T-helper 2 cell treated with Interferon-gamma antibody and Interleukin-4, amounts not matched to agents 100 ng/mL and 5 ng/mL, for 36 hours (primary cell): ENCODE results near the gene RIMBP2. TPM values are rescaled to one million over a fixed set of nuclear protein-coding genes. Genes with fewer than 3 reads are reported as not detected.

Experiments used
- intact Hi-C: fragments of 100-400 bp; cut with micrococcal nuclease; formaldehyde crosslinking; loops from one replicate; pipeline ENCODE4 v1.15.1; 2023
- total RNA-seq: library from RNA; stranded (reverse); gene quantifications from 2 replicates; pipeline ENCODE4 v1.2.3, GENCODE V29; 2022

Gene RIMBP2
- total RNA-seq, 1 donor from 2014 or later = not detected

GRCh38 chr12:130429656-130430505 is 286.2 kb downstream of the RIMBP2 start:
- intact Hi-C loops = no loop called here

- intact Hi-C loops = no loop called here
These were observed 288.0 kb downstream of the RIMBP2 start for GRCh38 chr12:130428116-130428515.

- intact Hi-C loops = no loop called here
These were observed 288.7 kb downstream of the RIMBP2 start for GRCh38 chr12:130427381-130427887.

- intact Hi-C loops = no loop called here
These were observed 290.3 kb downstream of the RIMBP2 start for GRCh38 chr12:130425698-130426245.

- intact Hi-C loops = no loop called here
These were observed 291.0 kb downstream of the RIMBP2 start for GRCh38 chr12:130424858-130425697.

- intact Hi-C loops = no loop called here
These were observed 291.9 kb downstream of the RIMBP2 start for GRCh38 chr12:130423991-130424857.

- intact Hi-C loops = no loop called here
These were observed 293.0 kb downstream of the RIMBP2 start for GRCh38 chr12:130423136-130423535.

GRCh38 chr12:130422676-130423075 is 293.4 kb downstream of the RIMBP2 start:
- intact Hi-C loops = no loop called here

- intact Hi-C loops = no loop called here
These were observed 294.2 kb downstream of the RIMBP2 start for GRCh38 chr12:130421896-130422295.

- intact Hi-C loops = no loop called here
These were observed 296.0 kb downstream of the RIMBP2 start for GRCh38 chr12:130420071-130420470.

- intact Hi-C loops = no loop called here
These were observed 297.0 kb downstream of the RIMBP2 start for GRCh38 chr12:130419116-130419515.

- intact Hi-C loops = no loop called here
These were observed 297.8 kb downstream of the RIMBP2 start for GRCh38 chr12:130418251-130418650.

GRCh38 chr12:130414381-130414780 is 301.7 kb downstream of the RIMBP2 start:
- intact Hi-C loops = no loop called here

- intact Hi-C loops = no loop called here
These were observed 302.2 kb downstream of the RIMBP2 start for GRCh38 chr12:130413909-130414308.

GRCh38 chr12:130412384-130412783 is 303.7 kb downstream of the RIMBP2 start:
- intact Hi-C loops = no loop called here

- intact Hi-C loops = no loop called here
These were observed 310.8 kb downstream of the RIMBP2 start for GRCh38 chr12:130405332-130405731.

GRCh38 chr12:130401703-130402102 is 314.4 kb downstream of the RIMBP2 start:
- intact Hi-C loops = no loop called here

- intact Hi-C loops = no loop called here
These were observed 317.8 kb downstream of the RIMBP2 start for GRCh38 chr12:130398100-130398848.

GRCh38 chr12:130396667-130397066 is 319.4 kb downstream of the RIMBP2 start:
- intact Hi-C loops = no loop called here

- intact Hi-C loops = no loop called here
These were observed 321.2 kb downstream of the RIMBP2 start for GRCh38 chr12:130394906-130395305.
